GM19395 (cell line): ENCODE measurements around the gene THAP8.
"Not testable (repeated sequence)": the region's sequence is repeated elsewhere in the genome, so short reads cannot be mapped to it uniquely, and the experiment has no call there.

Experiments
- ATAC-seq: cut with Tn5 transposase; IDR thresholded peaks from one replicate; pipeline ENCODE4 v1.9.1; 2021; ENCODE audit warnings: mild to moderate bottlenecking, moderate library complexity; ENCODE audit not compliant: unreplicated experiment

THAP8 gene

GRCh38 chr19:36068810-36069499 lies 14.9 kb upstream of the THAP8 start:
- ATAC-seq, result not testable (repeated sequence)

GRCh38 chr19:36067681-36068080 lies 13.6 kb upstream of the THAP8 start:
- no peak for ATAC-seq

- ATAC-seq, result no peak
Observed at GRCh38 chr19:36064826-36065225, 10.7 kb upstream of the THAP8 start.

GRCh38 chr19:36061367-36061766 lies 7.3 kb upstream of the THAP8 start:
- no peak for ATAC-seq

- no peak for ATAC-seq
Observed at GRCh38 chr19:36060430-36060829, 6.3 kb upstream of the THAP8 start.

GRCh38 chr19:36059180-36059910 lies 5.3 kb upstream of the THAP8 start:
- no peak for ATAC-seq

- ATAC-seq, result no peak
Observed at GRCh38 chr19:36058481-36059179, 4.5 kb upstream of the THAP8 start.

- peak; percentile 71 for ATAC-seq
Observed at GRCh38 chr19:36054733-36055686, 925 bp upstream of the THAP8 start, which contains the start of gene WDR62. Gene WDR62 (plus strand): TSS chr19:36054897. CDS start chr19:36054972, 75 bp downstream.

- ATAC-seq, result no peak
Observed at GRCh38 chr19:36051637-36052036, 2.4 kb downstream of the THAP8 start.

GRCh38 chr19:36051236-36051635 lies 2.8 kb downstream of the THAP8 start:
- ATAC-seq, result no peak

- no peak for ATAC-seq
Observed at GRCh38 chr19:36049080-36049698, 4.9 kb downstream of the THAP8 start.

- ATAC-seq, result no peak
Observed at GRCh38 chr19:36047835-36048234, 6.2 kb downstream of the THAP8 start.

- ATAC-seq, result no peak
Observed at GRCh38 chr19:36046443-36047050, 7.5 kb downstream of the THAP8 start.

GRCh38 chr19:36043952-36044351 lies 10.1 kb downstream of the THAP8 start:
- no peak for ATAC-seq

GRCh38 chr19:36041831-36042230 lies 12.3 kb downstream of the THAP8 start:
- ATAC-seq, result no peak

- not testable (repeated sequence) for ATAC-seq
Observed at GRCh38 chr19:36041092-36041491, 13.0 kb downstream of the THAP8 start.

- no peak for ATAC-seq
Observed at GRCh38 chr19:36040495-36040894, 13.6 kb downstream of the THAP8 start.

GRCh38 chr19:36032251-36033104 lies 21.6 kb downstream of the THAP8 start, which contains the start of gene CLIP3:
Gene CLIP3 (minus strand): TSS chr19:36032873. CDS start chr19:36032357, 516 bp downstream.
- ATAC-seq, result no peak

- no peak for ATAC-seq
Observed at GRCh38 chr19:36031308-36031707, 22.8 kb downstream of the THAP8 start.
